Activated CD4-positive, alpha-beta memory T cell treated with anti-CD3 and anti-CD28 coated beads, Interleukin-2, amount 10 ng/mL, durations not matched to agents 7 days and 5 days (primary cell): ENCODE measurements around the gene RAD51B. TPM values are rescaled to one million over a fixed set of nuclear protein-coding genes. Genes with fewer than 3 reads are reported as not detected.

Experiments used
- CTCF ChIA-PET: fragments of 350-600 bp; sonication (Branson Sonifier 250); formaldehyde crosslinking; loops from one replicate; lab custom pipeline; 2021; ENCODE audit warnings: antibody characterized with exemption, inconsistent platforms; lab: Charles Lee
- POLR2A ChIA-PET: fragments of 350-600 bp; sonication (Branson Sonifier 250); formaldehyde crosslinking; loops from one replicate; lab custom pipeline; 2021; ENCODE audit warnings: antibody characterized with exemption; lab: Charles Lee
- DNase-seq: peaks from one replicate; pipeline ENCODE4 v3.0.0-alpha.2; 2020
- H3K27ac Mint-ChIP-seq: one replicate; pipeline ENCODE4 v1.8.0; 2021; ENCODE audit warnings: mild to moderate bottlenecking, mixed read lengths
- H3K27me3 Mint-ChIP-seq: one replicate; pipeline ENCODE4 v1.8.0; 2021; ENCODE audit warnings: mixed read lengths
- H3K36me3 Mint-ChIP-seq: one replicate; pipeline ENCODE4 v1.8.0; 2021; ENCODE audit warnings: low read depth, mixed read lengths
- H3K4me1 Mint-ChIP-seq: one replicate; pipeline ENCODE4 v1.8.0; 2021; ENCODE audit warnings: mixed read lengths
- H3K4me3 Mint-ChIP-seq: one replicate; pipeline ENCODE4 v1.8.0; 2021; ENCODE audit warnings: mild to moderate bottlenecking, mixed read lengths
- H3K9me3 Mint-ChIP-seq: one replicate; pipeline ENCODE4 v1.8.0; 2021; ENCODE audit warnings: mixed read lengths
- total RNA-seq, 2 experiments: library from RNA; stranded (reverse); gene quantifications; one replicate each; pipeline ENCODE4 v1.2.3, GENCODE V29; 2021

RAD51B gene
- total RNA-seq, 2 experiments from 2014 or later = 33.1 to 40.8 TPM

GRCh38 chr14:68726093-68726695 lies 906.6 kb downstream of the RAD51B start:
- H3K4me3 Mint-ChIP-seq = no peak overlapping the region
- no peaks in the 10 kb centered on the region for H3K36me3 Mint-ChIP-seq
- POLR2A ChIA-PET = no interaction called here
- peaks cover 3% of the 10 kb centered on the region for H3K27me3 Mint-ChIP-seq
- H3K27ac Mint-ChIP-seq = no peak overlapping the region
- H3K9me3 Mint-ChIP-seq = no peaks in the 10 kb centered on the region
- H3K4me1 Mint-ChIP-seq = peaks cover 6% of the 10 kb centered on the region
- DNase-seq = no peak
- CTCF ChIA-PET = no interaction called here

GRCh38 chr14:68727315-68728047 lies 907.9 kb downstream of the RAD51B start:
- Mint-ChIP-seq H3K4me1 (peaks cover 11% of the 10 kb centered on the region), H3K27ac (no peak overlapping the region), H3K4me3 (no peak overlapping the region), H3K36me3 (no peaks in the 10 kb centered on the region), H3K9me3 (no peaks in the 10 kb centered on the region), H3K27me3 (peaks cover 3% of the 10 kb centered on the region)
- ChIA-PET CTCF (interaction anchor here (1.1 kb wide), 1 partner anchor 7 kb away, joined by 5 read pairs; no protein-coding TSS in a partner anchor), POLR2A (no interaction called here)
- no peak for DNase-seq

- H3K27ac Mint-ChIP-seq = no peak overlapping the region
- no peak for DNase-seq
- H3K27me3 Mint-ChIP-seq = peaks cover 3% of the 10 kb centered on the region
- ChIA-PET CTCF (interaction anchor here (1.1 kb wide), 1 partner anchor 8 kb away, joined by 5 read pairs; no protein-coding TSS in a partner anchor), POLR2A (interaction anchor here (0.9 to 1.1 kb wide), 2 partner anchors 34 to 62 kb away, joined by 3 read pairs; no protein-coding TSS in a partner anchor)
- H3K36me3 Mint-ChIP-seq = no peaks in the 10 kb centered on the region
- H3K4me1 Mint-ChIP-seq = peaks cover 21% of the 10 kb centered on the region
- H3K9me3 Mint-ChIP-seq = no peaks in the 10 kb centered on the region
- H3K4me3 Mint-ChIP-seq = no peak overlapping the region
Measured at GRCh38 chr14:68728342-68729106, 908.9 kb downstream of the RAD51B start.

- H3K36me3 Mint-ChIP-seq = peaks cover 1% of the 10 kb centered on the region
- H3K27me3 Mint-ChIP-seq = peaks cover 3% of the 10 kb centered on the region
- CTCF ChIA-PET = interaction anchor here (1.2 to 1.6 kb wide), 2 partner anchors 59 to 60 kb away, joined by 3 read pairs; no protein-coding TSS in a partner anchor
- no peaks in the 10 kb centered on the region for H3K9me3 Mint-ChIP-seq
- POLR2A ChIA-PET = interaction anchor here (0.9 to 1.1 kb wide), 2 partner anchors 33 to 61 kb away, joined by 3 read pairs; no protein-coding TSS in a partner anchor
- no peak overlapping the region for H3K27ac Mint-ChIP-seq
- no peak for DNase-seq
- H3K4me1 Mint-ChIP-seq = peaks cover 31% of the 10 kb centered on the region
- no peak overlapping the region for H3K4me3 Mint-ChIP-seq
Measured at GRCh38 chr14:68729556-68729955, 910.0 kb downstream of the RAD51B start.

- Mint-ChIP-seq H3K4me1 (peaks cover 37% of the 10 kb centered on the region), H3K36me3 (peaks cover 4% of the 10 kb centered on the region), H3K9me3 (no peaks in the 10 kb centered on the region), H3K27ac (no peak overlapping the region), H3K4me3 (no peak overlapping the region), H3K27me3 (peaks cover 3% of the 10 kb centered on the region)
- CTCF ChIA-PET = interaction anchor here (1.2 to 1.6 kb wide), 2 partner anchors 58 to 59 kb away, joined by 3 read pairs; no protein-coding TSS in a partner anchor
- DNase-seq = no peak
- POLR2A ChIA-PET = no interaction called here
Measured at GRCh38 chr14:68730348-68730747, 910.8 kb downstream of the RAD51B start.

- CTCF ChIA-PET = interaction anchor here (0.7 to 1.6 kb wide), 3 partner anchors 57 to 326 kb away, joined by 3 read pairs; no protein-coding TSS in a partner anchor
- DNase-seq = no peak
- Mint-ChIP-seq H3K9me3 (no peaks in the 10 kb centered on the region), H3K27me3 (peaks cover 3% of the 10 kb centered on the region), H3K36me3 (peaks cover 4% of the 10 kb centered on the region), H3K27ac (no peak overlapping the region), H3K4me1 (peaks cover 37% of the 10 kb centered on the region), H3K4me3 (no peak overlapping the region)
- POLR2A ChIA-PET = no interaction called here
Measured at GRCh38 chr14:68730811-68731425, 911.3 kb downstream of the RAD51B start.

GRCh38 chr14:68733086-68733914 lies 913.7 kb downstream of the RAD51B start:
- peak; percentile 32 for DNase-seq
- POLR2A ChIA-PET = interaction anchor here (1.1 to 4.4 kb wide), 10 partner anchors 13 to 83 kb away, joined by 3 to 31 read pairs (median 6); partner anchors contain the start of gene ZFP36L1

GRCh38 chr14:68734231-68734732 lies 914.7 kb downstream of the RAD51B start:
- DNase-seq = peak; percentile 50
- peaks cover 36% of the 10 kb centered on the region for H3K4me1 Mint-ChIP-seq
- H3K4me3 Mint-ChIP-seq = no peak overlapping the region
- H3K27me3 Mint-ChIP-seq = no peaks in the 10 kb centered on the region
- H3K36me3 Mint-ChIP-seq = peaks cover 4% of the 10 kb centered on the region
- ChIA-PET CTCF (interaction anchor here (1.0 to 1.9 kb wide), 2 partner anchors 13 to 49 kb away, joined by 4 to 9 read pairs; no protein-coding TSS in a partner anchor), POLR2A (interaction anchor here (0.6 to 4.4 kb wide), 13 partner anchors 14 to 82 kb away, joined by 3 to 31 read pairs (median 5); partner anchors contain the start of gene ZFP36L1)
- no peaks in the 10 kb centered on the region for H3K9me3 Mint-ChIP-seq
- H3K27ac Mint-ChIP-seq = peak overlapping the region; percentile 62

More at GRCh38 chr14:68733086-68733914, 913.7 kb downstream of the RAD51B start:
- H3K4me1 Mint-ChIP-seq = peaks cover 39% of the 10 kb centered on the region
- H3K27me3 Mint-ChIP-seq = no peaks in the 10 kb centered on the region
- peak overlapping the region; percentile 75 for H3K27ac Mint-ChIP-seq
- no peak overlapping the region for H3K4me3 Mint-ChIP-seq
- H3K9me3 Mint-ChIP-seq = no peaks in the 10 kb centered on the region
- CTCF ChIA-PET = interaction anchor here (1.0 to 1.9 kb wide), 3 partner anchors 12 to 56 kb away, joined by 3 to 9 read pairs (median 4); no protein-coding TSS in a partner anchor
- H3K36me3 Mint-ChIP-seq = peaks cover 4% of the 10 kb centered on the region

GRCh38 chr14:68735856-68736255 lies 916.3 kb downstream of the RAD51B start:
- peaks cover 5% of the 10 kb centered on the region for H3K9me3 Mint-ChIP-seq
- ChIA-PET POLR2A (interaction anchor here (1.0 to 4.4 kb wide), 5 partner anchors 36 to 79 kb away, joined by 3 to 31 read pairs (median 4); no protein-coding TSS in a partner anchor), CTCF (interaction anchor here (1.2 kb wide), 1 partner anchor 80 kb away, joined by 3 read pairs; no protein-coding TSS in a partner anchor)
- H3K27me3 Mint-ChIP-seq = no peaks in the 10 kb centered on the region
- DNase-seq = no peak
- no peak overlapping the region for H3K27ac Mint-ChIP-seq
- peaks cover 4% of the 10 kb centered on the region for H3K36me3 Mint-ChIP-seq
- no peak overlapping the region for H3K4me3 Mint-ChIP-seq
- peaks cover 34% of the 10 kb centered on the region for H3K4me1 Mint-ChIP-seq

- Mint-ChIP-seq H3K4me3 (no peak overlapping the region), H3K9me3 (peaks cover 7% of the 10 kb centered on the region), H3K27me3 (no peaks in the 10 kb centered on the region), H3K4me1 (peaks cover 34% of the 10 kb centered on the region), H3K36me3 (peaks cover 4% of the 10 kb centered on the region), H3K27ac (no peak overlapping the region)
- POLR2A ChIA-PET = interaction anchor here (1.2 to 4.4 kb wide), 3 partner anchors 44 to 53 kb away, joined by 4 to 31 read pairs (median 4); no protein-coding TSS in a partner anchor
- no peak for DNase-seq
- CTCF ChIA-PET = interaction anchor here (1.2 kb wide), 1 partner anchor 80 kb away, joined by 3 read pairs; no protein-coding TSS in a partner anchor
Measured at GRCh38 chr14:68736471-68736871, 916.9 kb downstream of the RAD51B start.

- CTCF ChIA-PET = no interaction called here
- H3K27me3 Mint-ChIP-seq = no peaks in the 10 kb centered on the region
- H3K36me3 Mint-ChIP-seq = peaks cover 4% of the 10 kb centered on the region
- peaks cover 33% of the 10 kb centered on the region for H3K4me1 Mint-ChIP-seq
- no peak for DNase-seq
- H3K9me3 Mint-ChIP-seq = peaks cover 7% of the 10 kb centered on the region
- no peak overlapping the region for H3K4me3 Mint-ChIP-seq
- no peak overlapping the region for H3K27ac Mint-ChIP-seq
- POLR2A ChIA-PET = interaction anchor here (1.5 to 4.4 kb wide), 2 partner anchors 44 to 53 kb away, joined by 4 to 31 read pairs; no protein-coding TSS in a partner anchor
Measured at GRCh38 chr14:68737086-68737485, 917.5 kb downstream of the RAD51B start.
